HG03108 (cell line): ENCODE measurements around the gene AMN1.

ENCODE experiments used
- ATAC-seq: cut with Tn5 transposase; IDR thresholded peaks from one replicate; pipeline ENCODE4 v1.9.1; 2021; ENCODE audit warnings: moderate library complexity; ENCODE audit not compliant: unreplicated experiment

AMN1 gene

DNA sequence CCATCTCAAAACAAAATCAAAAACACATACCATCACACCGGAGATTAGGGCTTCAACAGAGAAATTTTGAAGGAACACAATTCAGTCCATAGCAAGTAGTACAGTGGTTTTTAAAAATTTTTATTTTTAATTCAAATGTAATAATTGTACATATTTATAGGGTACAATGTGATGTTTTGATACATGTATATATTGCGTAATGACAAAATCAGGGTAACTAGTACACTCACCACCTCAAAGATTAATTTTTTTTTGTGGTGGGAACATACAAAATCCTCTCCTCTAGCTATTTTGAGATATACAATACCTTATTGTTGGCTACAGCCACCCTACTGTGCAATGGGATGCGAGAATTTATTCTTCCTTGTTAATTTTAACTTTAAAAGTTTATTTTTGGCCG, 95.4 kb downstream of the AMN1 start:
- ATAC-seq = no peak

GRCh38 chr12:31631809-31632208, 97.0 kb downstream of the AMN1 start:
- no peak for ATAC-seq

DNA sequence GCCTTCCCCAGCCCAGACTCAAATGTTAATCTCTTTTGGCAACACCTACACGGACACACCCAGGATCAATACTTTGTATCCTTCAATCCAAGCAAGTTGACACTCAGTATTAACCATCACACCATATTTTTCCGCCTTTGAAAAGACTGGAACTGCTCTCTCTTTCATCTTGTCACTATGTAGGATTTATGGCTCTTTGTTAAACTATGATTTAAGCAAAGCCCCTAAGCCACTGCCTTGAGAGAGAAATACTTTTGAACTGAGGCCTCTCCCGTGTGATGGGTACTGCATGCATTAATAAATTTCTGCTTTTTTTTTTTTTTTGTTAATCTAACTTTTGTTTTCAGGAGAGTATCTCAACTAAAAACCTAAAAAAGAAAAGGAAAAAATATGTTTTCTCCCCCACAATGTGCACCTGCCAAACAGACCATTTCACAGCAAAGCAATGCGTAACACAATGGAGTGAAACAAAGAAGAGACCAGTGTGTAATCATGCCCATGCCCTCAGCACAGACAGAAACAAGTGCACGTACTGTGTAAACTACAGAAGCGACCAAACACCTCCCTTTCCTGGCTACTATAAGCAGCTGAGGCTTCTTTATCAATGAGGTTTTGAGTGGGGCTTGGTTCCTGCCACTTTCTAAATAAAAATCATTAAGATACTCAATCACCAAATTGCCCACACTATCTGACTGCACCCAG, 97.6 kb downstream of the AMN1 start:
- no peak for ATAC-seq

- ATAC-seq = no peak
Observed at GRCh38 chr12:31629756-31630732, 98.8 kb downstream of the AMN1 start.

- ATAC-seq = no peak
Observed at GRCh38 chr12:31627456-31628054, 101.3 kb downstream of the AMN1 start.

GRCh38 chr12:31626270-31626995, 102.4 kb downstream of the AMN1 start:
- no peak for ATAC-seq

DNA sequence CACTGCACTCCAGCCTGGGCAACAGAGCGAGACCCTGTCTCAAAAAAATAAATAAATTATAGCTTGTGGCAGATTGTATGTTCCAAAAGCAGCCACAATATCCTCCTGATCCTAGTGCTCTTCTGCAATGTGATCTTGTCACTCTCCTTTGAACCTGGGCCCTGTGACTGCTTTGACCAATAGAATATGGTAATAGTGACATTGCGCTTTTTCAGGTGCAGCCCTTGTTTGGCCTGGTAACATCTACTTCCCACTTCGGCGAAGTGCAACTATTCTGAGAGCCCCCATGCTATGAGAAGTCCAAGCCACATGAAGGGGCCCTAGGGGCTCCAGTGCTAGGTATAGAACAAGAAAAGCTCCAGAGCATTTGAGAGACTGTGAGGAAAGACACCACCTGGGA, 106.8 kb downstream of the AMN1 start:
- no peak for ATAC-seq
